Measurements from ENCODE around the gene EIF4EBP2. TPM values are rescaled to one million over a fixed set of nuclear protein-coding genes. Genes with fewer than 3 reads are reported as not detected.

Gene EIF4EBP2
- polyA plus RNA-seq, 3 donors = 75.3 to 92.0 (median 84.2) TPM

DNA sequence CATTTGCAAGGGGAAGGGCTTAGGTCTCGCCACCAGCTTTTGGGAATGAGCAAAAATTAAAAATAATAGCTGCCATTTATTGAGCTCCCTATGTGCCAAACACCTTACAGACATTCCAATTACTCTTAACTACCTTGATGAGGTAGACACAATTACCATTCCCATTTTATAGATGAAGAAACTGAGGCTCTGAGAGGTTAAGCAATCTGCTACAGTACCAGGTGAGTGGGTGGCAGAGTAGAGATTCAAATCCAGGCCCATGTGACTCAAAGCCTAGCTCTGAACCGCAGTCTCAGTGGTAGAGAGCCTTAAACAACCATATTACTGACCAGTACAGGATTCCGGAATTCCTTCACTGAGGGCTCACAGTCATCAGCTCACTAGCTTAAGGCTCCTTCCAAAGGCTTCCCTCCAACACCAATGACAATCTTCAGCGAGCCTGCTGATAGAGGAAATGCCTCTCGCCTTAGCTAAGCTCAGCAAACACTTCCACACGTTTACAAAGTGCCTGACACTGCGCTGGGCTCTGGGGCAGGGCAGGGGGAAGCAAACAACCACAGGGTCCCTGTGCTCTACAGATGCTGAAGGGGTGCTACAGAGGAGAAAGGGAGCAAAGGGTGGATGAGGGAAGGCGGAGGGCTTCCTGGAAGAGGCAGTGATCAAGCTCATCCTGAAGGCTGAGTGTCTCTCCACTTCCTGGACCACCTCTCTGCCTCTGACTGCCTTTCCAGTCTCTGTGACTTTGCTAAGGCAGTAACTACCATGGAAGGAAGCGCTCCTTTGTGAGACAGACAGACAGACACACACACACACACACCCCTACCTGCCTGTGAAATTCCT lies 28.9 kb upstream of the EIF4EBP2 start:
- DNase-seq = no peak

DNA sequence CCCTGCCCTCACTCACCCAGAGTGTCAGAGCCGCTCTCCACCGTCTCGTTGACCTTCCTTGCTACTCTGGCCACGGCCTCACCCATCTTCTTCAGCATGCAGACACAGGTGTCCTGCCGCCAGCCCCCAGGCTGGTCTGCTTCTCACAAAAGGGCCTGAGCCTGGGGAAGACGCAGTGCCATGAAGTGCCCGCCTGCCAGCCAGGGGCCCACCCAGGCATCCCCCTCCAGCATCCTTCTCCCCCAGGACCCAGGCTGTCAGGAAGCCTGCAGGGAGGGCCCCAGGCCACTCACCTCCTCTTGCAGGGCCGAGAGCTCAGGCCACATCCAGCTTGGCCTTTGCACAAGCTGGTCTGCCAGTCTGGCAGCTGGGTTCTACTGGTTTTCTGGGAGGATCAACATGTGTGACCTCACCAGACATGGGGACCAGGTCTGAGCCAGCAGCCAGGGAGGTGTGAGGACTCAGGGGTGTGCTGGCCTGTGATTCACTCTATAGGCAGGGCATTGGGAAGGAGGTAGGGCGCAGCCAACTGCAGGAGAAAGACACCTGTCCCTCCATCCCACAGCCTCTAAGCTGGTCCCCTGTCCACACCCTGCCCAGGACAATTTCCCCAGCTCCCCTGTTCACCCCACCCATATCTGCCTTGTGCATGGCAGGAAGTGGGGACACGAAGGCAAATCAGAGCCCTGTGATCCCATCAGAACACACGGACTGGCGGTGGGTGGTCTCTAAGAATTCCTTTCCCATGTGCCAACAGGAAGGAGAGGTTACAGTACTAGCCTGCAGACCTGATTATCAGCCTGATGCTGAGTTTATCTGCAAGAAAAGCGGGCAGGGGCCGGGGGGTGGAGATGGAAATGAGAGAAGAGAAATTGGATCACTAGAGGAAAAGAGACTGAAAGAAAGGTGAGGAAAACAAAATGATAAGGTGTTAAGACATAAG lies 27.2 kb upstream of the EIF4EBP2 start:
- DNase-seq = no peak

DNA sequence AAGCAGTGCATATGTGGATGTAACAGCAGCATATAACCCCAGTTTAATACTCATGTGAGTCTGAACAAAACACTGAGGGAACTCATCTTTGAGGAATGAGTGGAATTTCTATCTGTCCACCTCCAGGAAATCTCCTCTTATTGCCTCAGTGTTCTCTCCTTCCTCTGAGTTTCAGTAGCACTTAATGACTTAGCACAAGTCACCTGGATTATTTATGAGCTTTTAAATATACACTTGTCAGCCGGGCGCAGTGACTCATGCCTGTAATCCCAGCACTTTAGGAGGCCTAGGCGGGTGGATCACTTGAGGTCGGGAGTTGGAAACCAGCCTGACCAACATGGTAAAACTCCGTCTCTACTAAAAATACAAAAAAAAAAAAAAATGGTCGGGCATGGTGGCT lies 25.8 kb upstream of the EIF4EBP2 start:
- no peak for DNase-seq

DNA sequence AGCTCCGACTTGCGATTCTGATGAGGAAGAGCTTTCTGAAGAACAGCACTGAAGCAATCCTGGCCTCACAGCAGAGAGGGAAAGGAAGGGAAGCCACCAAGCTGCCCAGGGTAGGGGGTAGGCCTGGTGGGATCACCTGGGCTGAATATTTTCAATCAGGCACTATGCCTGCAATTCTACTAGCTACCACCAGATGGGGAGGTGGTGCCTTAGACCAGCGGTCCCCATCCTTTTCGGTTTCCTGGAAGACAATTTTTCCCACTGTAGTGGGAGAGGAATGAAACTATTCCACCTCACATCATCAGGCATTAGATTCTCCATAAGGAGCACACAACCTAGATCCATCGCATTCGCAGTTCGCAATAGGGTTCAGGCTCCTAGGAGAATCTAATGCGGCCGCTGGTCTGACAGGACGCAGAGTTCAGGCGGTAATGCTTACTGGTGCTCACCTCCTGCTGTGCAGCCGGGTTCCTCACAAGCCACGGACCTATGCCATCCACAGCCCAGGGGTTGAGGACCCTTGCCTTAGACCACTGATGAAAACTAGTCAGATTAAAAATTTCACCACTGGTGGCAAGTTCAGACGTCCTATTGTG lies 24.3 kb upstream of the EIF4EBP2 start:
- no peak for DNase-seq

DNA sequence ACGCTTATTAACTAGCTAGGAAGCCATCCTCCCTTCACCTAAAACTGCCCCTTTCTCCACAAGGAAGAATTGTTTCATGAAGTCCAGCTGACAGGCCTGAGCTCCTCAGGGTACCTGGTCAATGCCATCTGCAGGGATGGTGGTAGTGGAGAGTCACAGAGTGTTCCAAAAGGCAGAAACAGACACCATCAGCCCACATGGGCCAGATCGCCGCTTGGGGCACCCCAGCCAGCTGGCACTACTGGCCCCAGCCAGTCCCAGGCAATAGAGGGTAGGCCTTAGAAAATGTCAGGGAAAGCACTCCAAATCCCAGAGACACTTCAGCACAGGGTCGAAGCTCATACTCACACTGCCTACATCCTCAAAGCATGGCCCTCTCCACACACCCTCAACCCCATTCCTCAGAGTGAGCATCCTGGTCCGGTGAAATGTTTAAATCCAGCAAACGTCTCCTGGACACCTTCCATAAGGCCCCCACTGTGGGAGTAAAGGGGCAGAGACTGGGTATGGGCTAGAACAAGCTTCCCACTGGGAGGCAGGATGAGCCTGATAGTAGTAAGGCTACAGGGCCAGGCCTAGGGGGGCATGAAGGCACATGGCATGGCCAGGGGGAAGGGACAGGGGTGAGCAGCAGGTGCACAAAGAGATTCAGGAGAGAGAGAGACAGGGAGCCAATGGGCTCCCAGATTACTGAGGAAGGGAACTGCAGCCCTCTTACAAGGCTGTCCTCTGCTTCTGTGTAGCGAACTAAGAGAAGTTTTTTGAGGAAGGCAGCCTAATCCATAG lies 23.4 kb upstream of the EIF4EBP2 start:
- DNase-seq = no peak

DNA sequence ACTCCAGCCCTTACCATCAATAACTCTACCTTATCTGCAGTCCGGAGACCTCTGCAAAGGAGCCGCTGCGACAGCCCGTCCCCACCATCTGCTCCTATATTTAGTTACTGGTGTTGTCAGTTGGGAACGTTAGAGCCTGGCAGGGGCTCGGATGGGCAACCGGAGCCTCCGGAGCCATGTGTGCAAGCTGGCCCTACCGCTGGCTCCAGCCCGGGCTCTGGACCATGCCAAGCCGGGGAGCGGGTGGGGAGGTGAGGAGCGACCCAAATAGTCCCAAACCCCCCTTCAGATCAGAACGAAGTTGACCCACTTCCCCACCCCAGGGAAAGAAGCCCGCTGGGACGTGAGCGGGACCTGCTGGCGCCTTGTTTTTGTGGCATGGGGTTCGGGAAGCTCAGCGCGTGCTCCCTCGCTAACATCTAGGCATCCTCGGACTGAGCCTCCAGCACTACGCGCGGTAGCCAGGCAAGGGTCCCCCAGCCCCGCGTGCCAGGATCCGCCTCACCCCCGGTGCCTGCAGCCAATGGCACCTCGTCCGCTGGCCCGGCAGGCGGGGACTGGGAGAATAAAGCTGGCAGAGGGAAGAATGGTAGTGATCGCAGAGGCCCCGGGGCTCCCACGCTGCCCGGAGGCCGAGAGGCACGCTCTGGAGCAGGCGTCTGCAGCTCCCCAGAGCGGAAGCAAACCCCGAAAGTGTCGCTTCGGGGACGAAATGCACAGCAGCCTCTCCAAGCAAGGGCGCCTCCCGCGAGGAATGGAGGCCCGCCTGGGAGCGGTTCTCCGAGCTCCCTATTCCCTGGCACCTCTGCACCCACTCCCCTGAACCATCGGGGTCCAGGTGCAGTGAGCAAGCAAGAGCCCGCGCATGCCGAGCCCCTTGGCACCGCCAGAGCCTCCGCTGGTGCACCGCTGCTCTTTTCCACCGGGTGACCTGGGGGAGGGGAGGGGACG lies 22.2 kb upstream of the EIF4EBP2 start:
- DNase-seq = peak; percentile 51

DNA sequence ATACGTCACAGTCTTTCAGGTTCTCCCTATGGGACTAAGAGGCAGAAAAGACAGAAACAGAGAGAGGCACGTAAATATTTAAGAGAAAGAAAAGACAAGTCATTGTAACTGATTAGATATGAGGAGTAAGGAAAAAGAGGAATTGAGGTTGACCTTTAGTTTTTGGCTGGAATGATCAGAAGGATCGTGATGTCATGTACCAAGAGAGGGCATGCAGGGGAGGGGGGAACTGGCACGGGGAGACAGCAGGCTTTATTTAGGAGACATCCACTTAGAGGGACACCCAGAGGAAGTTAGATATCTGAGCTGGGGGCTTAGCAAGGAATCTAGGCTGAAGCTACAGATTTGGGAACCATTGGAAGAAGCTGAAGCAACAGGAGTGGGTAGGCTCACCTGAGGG lies 12.3 kb upstream of the EIF4EBP2 start:
- DNase-seq = no peak

DNA sequence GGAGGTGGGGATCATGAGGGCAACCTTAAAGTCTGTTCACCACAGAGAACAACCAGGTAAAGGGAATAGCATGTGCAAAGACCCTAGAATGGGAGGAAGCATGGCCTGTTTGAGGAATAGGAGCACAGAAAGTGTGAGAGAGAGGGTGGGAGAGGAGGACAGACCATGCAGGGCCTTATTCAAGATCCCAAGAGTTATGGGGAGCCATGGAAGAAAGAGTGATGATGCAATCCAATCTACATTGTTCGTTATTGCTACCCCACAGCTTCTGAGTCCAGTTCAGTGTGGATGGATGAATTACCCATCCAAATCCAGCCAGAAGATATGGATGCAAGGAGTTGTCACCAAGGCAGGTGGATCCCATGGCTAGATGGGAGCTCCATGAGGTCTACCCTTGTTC lies 7.8 kb upstream of the EIF4EBP2 start:
- no peak for DNase-seq

DNA sequence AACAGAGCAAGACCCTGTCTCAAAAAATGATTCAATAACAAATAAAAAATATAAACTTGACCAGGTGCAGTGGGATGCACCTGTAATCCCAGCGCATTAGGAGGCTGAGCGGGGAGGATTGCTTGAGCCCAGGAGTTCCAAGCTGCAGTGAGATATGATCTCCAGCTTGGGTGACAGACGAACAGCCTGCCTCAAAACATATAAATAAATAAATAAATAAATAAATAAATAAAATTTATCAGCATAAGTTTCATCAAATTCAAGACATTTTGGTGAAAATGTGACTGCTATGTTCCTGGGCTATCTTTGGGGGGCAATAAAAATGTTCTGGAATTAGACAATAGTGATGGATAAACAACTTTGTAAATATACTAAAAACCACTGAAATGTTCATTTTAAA lies 4.8 kb upstream of the EIF4EBP2 start:
- DNase-seq = no peak

DNA sequence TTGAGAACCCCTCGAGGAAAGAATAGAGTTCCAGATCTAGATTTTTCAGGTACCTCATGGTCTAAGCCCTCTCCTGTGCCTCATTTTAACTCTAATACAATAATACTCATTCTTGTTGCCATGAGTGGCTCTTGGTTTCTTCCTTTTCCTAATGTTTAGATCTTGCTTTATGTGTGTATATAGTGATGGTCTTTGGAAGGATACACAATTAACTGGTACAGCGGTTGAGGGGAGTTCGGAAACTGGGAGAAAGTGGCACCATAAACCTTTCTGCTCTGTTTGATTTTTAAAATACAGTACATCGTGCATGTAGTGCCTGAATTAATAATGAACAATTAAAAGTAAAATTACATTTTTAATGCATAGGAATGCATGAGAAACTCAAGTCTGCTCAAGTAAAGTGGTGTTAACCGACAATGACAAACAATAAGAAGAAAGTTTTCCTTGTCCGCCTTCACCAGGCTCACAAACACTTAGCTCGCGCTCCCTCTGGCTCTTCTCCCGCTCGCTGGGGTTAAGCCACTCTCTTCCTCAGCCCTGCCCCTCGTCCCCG lies 386 bp upstream of the EIF4EBP2 start:
- no peak for DNase-seq

DNA sequence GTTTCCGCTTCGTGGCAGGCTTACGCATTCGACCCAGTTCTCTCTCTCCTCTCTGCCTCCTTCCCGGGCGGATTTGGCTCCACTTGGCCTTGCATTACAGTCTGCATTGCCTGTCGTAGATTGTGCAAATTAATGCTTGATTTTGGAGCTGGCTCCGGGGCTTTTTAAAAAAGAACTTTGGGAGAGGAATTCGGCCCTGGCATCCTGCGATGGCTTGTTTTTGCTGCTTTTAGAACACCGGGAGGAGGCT lies 767 bp downstream of the EIF4EBP2 start:
- DNase-seq = no peak

DNA sequence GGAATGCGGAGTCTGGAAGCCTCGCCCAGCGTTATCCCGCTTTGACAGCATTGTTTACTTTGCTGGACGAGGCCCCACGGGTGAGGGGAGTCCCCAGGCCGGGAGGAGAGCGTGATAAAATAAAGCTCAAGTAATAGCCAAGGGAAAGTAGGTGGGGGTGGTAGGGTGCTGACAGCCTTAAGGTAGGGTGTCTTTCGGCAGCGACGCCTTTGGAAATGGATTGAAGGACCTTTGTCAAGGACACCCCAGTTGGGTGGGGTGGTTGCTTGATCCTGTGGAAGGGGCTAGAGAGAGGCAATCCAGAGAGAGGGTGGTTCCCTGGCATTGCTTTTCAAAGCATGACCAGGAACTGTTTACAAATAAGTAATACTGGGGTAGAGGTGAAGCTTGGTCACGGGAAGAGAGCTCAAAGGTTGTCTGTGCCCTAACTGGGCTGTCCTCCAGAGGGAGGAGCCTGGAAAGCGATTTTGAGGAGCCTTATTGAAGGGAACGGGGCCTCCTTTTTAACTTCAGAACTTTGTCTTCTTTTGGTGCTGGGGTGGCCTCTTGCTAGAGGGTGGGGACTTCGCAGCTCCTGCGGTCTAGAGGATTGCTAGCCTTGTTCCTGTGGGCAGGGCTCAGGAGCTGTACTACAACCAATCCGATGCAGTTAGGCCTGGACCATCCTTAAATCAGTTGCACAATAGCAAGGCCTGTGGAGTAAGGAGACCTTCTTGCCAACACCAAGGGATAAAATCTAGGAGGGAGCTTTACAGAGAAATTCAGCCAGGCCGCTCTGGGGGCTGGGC lies 1.3 kb downstream of the EIF4EBP2 start:
- peak; percentile 41 for DNase-seq

DNA sequence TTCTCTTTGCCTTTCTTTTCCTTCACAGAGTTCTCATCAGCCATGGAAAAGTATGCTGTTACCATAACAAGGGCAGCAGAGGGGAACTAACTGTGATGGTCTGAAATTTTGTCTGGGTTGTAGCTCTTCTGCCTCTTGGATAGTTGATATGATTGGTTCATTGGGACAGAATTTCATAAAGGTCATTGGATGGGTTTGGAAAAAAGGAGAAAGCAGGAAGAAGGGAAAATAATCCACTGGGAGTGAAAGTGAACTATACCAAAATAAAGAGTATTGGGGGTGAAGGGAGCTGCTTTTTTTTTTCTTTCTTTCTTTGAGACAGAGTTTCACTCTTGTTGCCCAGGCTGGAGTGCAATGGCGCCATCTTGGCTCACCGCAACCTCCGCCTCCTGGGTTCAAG lies 5.8 kb downstream of the EIF4EBP2 start:
- DNase-seq = no peak

DNA sequence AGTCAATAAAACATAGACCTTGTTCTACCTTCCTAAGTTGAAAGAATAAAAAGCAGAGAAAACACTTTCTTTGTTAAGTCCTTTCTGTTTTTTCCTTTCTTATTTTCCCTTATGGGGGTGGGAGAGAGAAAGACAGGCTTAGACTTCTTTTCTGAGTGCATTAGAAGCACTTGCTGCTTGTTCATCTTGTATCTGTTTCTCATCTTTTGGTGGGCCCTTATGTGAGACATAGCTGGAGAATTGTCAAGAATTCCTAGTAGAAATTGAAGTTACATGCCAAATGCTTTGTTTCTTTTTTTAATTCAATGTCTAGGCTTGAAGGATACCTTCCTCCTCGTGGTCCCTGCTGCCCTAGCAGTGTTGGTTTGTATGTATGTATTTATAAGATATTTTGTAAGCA lies 6.7 kb downstream of the EIF4EBP2 start:
- no peak for DNase-seq

DNA sequence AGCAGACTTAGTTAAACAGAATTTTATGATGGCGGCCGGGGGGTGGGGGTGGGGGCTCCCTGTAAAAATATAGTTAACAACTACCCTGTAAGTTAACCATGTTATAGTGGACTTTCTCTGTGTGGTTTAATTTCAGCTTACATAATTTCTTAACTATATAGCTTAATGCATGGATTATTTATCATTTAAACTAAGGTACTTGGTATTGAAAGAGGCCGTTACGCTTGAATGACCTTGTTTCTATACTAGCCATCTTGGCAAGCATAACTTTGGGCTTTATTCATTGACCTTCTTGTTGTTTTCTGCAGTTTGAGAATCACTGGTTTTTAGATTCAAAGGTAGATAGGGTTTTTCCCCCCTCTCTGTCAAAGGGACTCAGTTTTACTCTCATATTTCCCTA lies 8.4 kb downstream of the EIF4EBP2 start:
- DNase-seq = no peak

DNA sequence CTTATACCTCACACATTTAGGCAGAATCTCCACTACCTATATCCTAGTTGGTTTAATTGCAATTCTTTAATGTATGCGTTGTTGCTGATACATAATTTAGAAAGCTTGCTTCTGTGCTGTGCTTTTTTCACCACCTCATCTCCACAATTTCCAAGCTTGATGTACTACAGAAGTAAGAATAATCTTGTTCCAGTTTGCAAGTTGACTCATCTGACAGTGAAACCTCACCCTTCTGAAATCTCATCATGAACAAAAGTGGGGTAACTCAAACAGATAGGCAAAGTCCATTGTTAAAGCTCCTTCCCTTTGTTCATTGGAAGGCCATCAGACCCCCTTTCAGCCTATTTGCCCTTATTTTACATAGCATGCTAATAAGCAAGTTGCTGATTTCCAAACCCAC lies 13.6 kb downstream of the EIF4EBP2 start:
- no peak for DNase-seq

DNA sequence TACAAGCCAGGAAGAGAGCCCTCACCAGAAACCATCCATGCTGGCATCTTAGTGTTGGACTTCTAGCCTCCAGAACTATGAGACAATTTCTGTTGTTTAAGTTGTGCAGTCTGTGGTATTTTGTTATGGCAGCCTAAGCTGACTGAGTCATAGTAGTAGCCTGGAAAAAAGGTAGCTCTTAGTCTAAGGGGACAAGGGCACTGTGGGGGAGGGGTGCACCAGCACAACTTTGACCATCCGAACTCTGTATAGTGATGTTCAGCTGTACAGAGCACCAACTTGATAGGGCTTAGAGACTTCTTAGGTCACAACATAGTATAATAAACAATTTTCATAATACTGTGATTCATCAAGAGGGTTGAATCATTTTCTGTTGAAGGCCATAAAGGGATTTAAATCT lies 14.3 kb downstream of the EIF4EBP2 start:
- DNase-seq = no peak

DNA sequence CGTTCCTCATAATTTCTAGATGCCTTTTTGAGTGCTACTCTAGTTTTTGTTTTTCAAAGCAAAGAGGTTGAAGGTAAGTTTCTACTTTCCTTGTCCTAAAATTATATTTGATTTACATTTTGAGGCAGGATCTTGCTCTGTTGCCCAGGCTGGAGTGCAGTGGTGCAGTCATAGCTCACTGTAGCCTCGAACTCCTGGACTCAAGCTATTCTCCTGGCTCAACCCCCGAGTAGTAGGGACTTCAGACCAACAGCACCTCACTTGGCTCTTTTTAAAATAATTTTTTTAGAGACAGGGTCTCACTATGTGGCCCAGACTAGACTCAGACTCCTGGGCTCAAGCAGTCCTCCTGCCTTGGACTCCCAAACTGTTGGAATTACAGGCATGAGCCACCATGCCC lies 14.8 kb downstream of the EIF4EBP2 start:
- no peak for DNase-seq

DNA sequence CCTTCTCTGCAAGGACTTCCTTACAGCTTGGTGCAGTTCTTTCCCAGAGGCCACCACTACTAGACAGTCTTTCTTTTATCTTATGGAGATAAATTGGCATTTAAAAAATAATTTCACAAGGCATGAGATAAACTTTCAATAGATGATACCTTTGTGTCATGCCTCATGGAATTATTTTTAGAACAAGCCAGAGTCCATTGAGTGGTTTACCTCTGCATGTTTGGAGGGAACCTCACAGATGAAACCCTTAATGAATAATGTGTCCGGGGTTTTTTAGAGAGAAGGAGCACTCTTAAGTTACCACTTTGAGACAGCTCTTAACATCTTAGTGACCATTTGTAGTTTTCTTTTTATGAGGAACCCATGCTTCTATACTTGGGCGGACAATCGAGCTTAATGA lies 20.4 kb downstream of the EIF4EBP2 start:
- no peak for DNase-seq

DNA sequence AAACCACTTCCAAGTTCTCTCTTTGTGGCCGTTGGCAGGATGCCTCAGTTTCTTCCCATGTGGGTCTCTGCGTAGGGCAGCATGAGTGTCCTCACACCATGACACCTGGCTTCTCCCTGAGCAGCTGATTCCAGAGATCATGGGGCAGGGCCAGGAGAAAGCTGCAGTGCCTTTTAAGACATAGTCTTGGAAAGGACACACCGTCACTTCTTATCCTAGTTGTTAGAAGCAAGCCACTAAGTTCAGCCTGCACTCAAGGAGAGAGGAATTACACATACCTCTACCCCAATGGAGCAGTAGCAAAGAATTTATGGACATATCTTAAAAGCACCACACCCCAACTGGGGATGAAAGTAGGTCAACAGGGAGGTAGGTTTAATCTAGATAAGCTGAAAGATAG lies 21.2 kb downstream of the EIF4EBP2 start:
- DNase-seq = no peak
